Iris pigment epithelial cell (primary cell): Measurements from ENCODE around the gene TK2.
A peak's percentile ranks its signal among the peaks of the same experiment; 100 is the strongest.

Source experiments
- DNase-seq: peaks from one replicate; pipeline ENCODE4 v3.0.0-alpha.2; 2011; ENCODE audit warnings: low read depth

The TK2 gene

DNA sequence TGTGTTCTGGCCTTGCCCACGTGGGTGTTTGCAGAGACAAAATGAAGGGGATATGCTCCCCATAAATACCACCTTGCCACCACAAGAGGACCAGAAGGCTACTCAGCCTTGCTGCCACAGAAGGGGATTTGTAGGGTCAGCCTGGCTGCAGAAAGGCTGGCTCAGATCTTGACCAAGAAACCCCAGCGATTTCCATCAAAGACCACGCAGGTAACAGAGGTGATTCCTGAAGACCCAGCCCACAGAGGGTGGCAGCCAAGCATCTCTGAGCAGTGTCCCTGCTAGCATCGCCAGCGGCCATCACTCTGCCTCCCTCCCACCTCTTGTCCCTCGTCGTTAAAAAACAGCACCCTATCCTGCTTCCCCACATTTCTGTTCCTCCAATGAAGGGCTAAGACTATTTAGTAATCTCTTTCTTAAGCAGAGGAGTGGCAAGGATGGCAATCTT lies 68.0 kb downstream of the TK2 start:
- no peak for DNase-seq

DNA sequence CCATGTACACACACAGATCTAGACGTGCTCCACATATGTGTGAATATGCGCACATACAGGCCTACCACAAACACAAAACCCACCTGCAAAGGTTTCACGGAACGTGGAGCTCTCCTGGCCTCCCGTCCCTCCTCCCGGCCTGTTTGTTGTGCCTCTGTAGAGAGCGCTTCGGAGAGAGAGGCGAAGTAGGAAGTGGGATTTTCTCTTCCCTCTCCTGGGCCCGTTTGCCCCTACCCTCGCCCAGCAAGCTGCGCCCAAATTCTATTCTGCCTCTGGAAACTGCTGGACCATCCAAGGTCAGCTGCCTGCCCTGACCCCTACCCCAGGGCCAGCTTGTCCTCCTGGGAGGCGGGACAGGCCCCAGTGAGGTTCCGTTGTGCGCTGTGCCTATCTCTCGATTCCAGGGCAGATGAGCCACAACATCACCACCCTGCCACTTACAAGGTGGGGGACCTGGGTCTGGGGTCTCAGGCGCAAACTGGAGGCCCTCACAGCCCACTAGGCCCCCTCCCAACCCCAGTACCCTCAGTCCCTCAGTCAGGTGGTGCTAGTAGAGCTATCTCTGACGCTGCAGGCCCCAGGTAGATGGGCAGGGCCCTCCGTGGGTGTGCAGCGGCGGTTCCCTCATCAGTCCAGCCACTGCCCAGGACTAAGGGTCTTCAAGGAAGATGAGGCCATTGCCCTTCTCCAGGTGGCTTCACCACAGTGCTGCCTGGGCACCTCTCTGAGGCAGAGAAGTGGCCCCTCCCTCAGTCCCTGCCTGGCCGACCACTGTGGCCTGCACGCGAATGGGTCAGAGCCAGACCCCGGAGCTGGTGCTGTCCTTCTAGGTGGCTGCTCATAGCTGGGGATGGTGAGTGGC lies 68.6 kb downstream of the TK2 start:
- DNase-seq: no peak

DNA sequence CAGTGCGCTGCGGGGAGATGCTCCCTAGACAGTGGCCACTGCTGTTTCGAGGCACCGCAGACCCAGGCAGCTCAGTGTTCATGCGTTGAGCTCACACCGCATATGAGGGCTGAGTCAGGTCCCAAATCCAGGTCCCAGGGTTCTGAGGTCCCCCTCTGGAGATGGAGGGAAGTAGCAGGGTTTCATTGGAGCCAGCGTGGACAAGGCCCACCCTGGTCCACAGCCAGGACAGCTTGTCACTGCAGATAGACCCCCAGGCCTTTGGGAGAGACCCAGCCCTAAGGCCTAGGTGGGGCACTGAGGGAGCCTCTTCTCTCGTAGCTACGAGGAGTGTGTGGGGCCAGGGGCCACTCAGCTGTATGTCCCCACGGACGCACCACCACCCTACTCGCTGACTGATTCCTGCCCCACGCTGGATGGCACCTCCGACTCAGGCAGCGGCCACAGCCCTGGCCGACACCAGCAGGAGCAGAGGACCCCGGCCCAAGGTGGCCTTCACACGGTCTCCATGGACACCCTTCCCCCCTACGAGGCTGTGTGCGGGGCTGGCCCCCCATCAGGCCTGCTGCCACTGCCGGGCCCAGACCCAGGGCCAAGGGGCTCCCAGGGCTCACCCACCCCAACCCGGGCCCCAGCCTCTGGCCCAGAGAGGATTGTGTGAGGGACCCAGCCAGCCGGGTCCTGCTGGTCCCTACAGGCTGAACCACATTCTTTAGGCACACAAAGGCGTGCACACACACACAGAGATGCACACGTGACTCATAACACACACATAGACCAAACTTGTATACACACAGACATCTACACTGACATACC lies 69.4 kb downstream of the TK2 start:
- no peak for DNase-seq

DNA sequence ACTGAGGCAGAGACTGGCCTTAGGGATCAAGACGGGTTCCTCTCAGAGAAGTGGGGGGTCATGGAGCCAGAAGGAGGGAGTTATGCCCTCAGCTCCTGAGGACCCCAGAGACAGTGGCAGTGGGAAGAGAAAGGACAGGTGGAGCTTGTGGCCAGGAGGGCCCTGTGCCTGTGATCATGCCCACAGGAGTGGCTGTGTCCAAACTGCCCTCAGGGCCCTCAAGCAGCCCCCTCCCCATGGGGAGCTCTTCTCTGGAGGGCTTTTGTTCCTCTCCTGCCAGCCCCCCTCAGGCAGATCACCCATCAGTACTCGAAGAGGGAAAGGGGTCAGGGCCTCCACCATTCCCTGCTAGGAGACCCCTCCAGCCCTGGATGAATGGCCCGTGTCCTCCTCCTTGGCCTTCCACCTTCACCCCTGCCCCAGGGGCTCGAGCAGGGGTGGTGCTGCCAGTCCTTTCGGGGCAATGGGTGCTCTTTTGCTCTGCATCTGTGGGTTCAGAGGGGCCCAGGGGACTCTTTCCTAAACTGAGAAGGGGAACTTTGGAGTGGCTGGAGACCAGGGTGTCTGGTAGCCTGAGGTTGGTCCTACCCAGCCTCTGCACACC lies 70.2 kb downstream of the TK2 start:
- no peak for DNase-seq

DNA sequence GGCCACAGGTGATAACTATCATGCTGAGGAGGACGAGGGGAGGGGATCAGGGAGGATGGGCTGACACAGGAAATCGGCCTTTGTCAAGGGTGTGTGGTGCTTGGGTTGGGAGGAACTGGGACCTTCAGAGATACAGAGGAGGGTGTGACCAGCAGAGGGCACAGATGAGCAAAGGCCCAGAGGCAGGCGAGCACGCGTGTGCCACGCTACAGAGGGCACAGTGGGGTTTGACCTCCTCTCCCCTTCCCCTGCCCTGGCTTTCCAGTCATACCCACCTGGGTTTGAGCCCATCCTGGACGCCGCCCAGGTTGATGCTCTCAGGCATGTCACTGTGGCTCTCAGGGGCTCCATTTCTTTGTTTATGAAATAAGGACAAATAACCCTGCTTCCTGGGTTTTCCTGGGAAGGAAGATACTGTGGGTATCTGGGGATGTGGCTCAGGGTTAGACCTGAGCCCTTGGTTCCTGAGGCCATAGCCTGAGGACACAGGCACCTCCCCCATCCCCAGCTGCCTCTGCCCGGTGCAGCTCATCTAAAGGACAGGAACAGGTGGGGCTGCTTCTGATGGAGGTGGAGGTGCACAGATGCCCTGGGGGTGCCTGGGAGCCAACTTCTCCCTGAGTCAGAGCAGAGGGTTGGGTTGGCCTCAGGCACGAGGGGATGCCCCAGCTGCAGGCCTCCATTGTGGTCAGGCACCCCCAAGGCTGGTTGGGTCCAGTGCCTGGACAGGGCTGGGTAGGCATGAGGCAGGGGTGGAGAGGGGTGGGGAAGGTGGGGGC lies 71.0 kb downstream of the TK2 start:
- peak; percentile 50 for DNase-seq

DNA sequence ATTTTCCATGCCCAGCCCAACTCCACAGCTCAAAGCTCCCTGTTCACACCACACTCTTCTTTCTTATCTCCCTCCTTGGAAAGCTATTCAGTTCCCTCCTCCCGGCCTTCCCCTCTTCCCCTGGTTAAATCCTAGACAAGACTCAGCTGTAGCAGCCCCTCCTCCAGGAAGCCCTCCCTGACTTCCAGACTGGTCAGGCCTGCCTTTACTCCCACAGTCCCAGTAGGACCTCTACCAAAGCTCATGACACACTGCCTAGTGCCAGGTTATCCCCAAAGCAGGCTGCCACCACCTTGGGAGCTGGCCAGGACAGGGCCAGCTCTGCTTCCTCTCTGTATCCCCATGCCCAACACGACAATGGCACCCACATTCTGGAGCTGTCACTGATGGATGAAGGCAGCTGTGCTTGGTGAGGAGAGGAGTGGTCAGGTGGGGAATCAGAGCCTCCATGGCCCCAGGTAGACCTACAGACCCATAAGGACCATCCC lies 72.8 kb downstream of the TK2 start:
- DNase-seq: no peak

DNA sequence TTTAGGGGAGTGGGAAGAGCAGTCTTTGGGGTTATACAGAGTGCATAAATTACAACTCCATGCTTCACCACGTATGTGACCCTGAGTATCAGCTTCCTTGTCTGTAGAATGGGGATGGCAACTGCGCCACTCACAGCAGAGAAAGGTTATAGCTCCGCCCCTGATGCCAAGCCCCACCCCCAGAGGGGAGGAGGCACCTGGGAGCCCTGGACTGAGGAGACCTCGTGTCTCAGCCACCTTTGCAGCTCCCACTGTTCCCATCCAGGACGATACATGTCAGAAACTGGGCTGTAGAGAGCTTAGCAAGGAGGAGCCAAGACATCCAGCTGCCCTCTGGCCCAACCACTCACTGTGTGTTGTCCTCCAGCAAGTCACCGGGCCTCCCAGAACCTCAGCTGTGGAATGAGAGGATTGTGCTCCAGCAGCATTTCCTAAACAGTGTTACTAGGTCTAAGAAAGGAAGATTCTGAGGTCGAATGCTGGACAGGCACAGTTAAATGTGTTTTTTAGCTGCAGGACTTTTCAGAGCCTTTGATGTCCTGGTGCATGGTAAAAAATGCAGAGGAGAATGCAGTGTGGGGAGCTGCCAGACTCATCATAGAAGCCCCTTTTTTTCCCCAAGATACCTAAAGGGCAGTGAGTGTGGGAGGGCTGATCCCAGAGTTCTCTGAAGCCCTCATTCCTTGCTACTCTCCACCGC lies 73.4 kb downstream of the TK2 start:
- no peak for DNase-seq

DNA sequence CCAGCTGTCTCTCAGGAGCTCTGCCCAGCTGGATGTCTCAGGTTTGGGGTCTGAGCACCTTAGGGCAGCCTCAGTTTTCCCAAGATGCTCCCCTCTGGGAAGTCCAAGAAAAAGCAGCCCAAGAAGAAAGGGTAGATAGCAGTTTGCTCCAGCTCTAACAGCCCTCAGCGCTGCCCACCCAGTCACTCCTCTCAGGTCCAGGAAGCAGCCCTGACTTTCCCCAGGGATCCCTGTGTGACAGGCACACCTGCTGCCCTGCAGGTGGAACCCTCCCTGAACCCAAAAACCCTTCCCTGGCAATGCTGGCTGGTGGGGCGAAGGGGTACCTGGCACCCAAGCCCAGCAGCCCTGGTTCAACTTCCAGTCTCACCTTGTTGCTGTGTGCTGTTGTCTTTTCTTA lies 74.7 kb downstream of the TK2 start:
- no peak for DNase-seq

DNA sequence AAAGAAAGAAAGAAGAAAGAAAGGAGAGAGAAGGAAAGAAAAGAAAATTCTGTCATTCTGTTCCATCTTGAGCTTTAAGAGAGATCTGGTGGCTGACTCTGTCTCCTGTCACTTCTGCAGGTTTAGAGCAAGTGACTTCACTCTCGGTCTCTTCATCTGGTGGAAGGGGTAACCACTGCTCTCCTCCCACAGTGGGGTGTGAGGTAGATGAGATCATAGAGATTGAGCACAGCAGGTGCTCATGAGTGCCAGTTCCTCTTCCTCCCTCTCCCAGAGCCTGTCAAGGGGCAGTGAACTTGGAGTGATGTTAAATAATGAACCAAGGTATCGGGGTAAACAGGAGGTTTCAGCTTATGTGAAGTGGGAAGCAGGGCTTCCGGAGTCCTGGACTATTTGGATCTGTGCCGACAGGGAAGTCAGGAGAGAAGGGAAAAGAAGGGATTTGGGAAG lies 75.1 kb downstream of the TK2 start:
- DNase-seq: no peak

DNA sequence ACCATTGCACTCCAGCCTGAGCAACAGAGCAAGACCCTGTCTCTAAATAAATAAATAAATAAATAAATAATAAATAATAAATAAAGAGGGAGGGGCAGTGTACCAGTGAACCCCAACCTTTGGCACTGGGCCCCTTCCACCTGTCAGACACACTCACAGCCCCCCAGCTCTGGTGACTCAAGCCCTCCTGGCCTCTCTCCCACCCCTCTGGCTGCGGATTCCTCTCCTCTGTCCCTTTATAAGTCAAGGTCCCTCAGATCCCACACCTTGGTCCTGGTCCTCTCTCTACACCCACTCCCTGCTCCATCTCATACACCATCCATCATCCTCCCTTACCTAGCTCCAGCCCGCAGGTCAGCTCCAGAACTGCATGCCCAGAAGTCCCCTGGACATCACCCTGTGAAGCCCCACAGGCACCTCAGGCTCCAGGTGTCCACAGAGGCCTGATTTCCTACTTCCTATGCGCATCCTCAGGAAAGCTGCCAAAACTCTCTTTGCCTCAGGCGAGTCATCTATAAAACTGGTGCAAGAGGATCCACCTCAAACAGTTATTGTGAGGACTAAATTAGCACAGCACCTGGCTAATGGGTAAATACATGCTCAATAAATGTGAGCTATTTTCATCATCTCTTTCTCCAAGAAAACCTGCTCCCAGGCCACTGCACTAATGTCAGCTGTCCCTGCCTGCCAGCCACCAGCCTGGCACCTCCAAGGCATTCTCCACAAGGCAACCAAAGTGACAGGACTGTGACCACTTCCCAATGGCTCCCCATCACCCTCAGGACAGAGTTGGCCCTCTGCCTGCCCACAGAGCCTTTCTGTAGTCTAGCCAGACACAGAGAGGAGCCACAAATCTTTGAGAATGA lies 76.0 kb downstream of the TK2 start:
- DNase-seq: no peak

DNA sequence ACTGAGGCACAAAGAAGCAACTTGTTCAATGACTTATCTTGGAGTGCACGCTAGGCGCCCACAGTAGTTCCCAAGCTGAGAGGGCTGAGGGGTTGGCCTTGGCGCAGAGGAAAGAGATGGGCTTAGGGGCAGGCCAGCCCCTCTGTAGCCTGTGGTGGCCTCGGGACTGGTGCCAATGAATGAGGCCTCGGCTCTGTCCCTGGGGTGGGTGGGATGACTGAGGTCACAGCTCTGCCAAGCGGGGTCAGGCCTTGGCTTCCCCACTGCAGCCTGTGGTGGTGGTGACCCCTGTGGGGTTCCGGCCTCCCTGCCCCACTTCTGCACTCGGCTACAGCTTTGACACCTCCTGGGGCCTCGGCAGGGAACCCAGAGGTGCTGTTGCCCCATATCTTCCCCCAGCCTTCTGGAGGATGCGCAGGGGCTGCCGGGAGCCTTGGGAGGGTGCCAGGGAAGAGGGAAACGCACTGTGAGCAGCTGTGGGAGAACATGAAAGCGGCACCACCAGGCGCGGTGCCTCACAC lies 76.8 kb downstream of the TK2 start:
- no peak for DNase-seq

DNA sequence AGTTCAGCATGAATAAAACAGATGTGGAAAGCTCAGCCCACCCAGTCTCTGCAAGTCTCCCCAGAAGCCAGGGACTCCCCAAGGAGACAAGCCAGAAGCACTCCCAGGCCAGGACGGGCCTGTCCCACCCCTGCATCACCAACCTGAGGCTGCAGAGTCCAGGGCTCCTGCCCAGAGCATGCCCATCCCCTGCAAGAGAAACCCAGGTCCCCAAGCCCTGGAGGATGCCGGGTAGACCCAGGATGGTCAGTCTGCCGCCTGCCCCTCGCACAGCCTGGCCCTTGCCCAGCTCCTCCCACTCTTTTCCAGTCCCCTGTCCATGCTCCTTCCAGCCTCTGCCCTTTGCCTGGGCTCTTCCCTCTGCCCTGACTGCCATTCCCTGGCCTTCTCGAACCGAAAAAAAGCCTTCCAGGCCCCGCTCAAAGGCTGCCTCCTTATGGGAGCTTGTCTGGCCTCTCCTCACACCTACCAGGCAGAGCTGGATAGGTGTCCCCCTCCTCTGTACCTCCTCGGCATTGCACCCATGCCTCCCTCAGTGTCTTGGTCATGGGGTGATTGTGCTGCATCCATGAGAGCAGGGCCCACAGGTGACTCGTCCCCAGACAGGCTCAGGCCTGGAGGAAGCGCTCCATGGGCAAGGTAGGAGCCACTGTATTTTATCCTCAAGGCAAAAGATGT lies 78.1 kb downstream of the TK2 start:
- no peak for DNase-seq

DNA sequence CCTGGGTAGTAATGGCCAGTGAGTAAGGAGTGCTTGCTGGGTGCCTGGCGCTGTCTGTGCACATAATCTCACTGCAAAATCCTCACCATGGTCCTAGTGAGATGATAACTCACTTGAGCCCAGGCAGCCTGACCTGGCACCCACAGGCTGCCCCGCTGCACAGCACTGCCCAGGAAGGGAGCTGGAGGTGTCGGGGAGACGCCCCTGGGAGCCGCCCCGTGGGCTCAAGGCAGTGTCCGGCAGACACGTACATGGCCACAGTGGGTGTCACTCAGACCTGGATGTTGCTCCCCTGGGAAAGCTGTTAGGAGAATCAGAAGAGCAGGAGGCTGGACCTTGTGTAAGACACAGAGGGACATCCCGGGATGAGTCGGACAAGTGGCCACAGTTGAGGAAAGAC lies 78.7 kb downstream of the TK2 start:
- no peak for DNase-seq

DNA sequence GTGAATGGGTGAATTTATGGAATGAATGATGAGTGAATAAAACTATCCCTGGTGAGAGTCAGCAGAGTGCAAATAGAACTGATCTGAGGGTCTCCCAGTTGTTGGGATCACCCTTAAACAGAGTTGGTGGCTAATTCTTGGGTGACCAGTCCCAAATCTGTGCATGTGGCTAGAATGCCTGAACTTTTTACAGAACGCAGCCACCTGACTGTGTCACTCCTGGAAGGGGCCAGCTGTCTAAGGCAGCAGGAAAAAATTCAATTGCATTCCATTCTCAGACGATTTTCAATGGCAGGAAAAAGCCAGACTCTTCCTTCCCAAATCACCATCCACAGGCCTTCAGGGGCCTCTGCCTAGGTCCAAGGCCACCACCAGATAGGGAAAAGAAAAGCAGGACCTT lies 79.4 kb downstream of the TK2 start:
- DNase-seq: no peak

DNA sequence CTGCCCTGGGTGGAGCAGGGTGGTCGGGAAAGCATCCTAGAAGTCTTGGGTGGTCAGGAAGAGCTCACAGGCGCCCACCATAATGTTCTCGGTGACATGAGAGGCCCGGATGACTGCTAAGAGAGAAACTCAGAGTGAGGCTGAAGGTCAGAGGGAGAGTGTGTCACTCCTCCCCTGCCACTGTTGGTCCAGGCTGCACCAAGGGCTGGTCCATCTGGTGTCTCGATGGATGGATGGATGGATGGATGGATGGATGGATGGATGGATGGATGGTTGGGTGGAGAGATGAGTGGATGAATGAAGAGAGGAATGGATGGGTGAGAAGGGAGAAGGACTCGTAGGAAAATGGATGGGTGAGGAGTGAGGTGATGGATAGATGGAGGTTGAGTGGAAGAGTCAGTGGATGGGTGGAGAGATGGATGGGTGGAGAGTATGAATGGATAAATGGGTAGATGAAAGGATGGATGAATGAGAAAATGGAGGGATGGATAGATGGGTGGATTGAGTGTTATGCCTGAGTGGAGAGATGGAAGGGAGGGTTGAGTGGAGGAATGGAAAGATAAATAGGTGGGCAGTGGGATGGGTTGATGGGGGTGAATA lies 79.9 kb downstream of the TK2 start:
- no peak for DNase-seq

DNA sequence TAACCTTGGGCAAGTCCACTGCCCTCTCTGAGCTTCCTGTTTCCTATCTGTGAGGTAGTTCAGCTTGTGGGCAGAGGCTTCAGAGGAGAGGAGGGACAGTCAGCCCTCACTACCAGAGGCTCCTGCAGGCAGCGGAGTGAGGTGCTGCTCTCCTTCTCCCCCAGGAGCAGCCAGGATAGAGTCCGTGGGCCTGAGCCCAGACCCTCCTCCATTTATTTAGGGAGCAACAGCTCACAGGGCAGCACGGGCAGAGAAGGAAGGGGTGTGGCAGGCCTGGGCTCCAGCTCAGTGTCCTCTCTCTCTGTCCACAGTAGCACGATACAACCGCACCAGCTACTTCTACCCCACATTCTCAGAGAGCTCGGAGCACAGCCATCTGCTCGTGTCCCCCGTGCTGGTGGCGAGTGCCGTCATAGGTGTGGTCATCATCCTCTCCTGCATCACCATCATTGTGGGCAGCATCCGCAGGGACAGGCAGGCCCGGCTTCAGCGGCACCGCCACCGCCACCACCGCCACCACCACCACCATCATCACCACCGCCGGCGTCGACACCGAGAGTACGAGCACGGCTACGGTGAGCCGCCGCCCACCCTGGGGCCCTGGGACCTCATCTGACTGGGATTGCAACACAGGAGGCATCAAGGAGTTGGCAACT lies 80.5 kb downstream of the TK2 start:
- no peak for DNase-seq

DNA sequence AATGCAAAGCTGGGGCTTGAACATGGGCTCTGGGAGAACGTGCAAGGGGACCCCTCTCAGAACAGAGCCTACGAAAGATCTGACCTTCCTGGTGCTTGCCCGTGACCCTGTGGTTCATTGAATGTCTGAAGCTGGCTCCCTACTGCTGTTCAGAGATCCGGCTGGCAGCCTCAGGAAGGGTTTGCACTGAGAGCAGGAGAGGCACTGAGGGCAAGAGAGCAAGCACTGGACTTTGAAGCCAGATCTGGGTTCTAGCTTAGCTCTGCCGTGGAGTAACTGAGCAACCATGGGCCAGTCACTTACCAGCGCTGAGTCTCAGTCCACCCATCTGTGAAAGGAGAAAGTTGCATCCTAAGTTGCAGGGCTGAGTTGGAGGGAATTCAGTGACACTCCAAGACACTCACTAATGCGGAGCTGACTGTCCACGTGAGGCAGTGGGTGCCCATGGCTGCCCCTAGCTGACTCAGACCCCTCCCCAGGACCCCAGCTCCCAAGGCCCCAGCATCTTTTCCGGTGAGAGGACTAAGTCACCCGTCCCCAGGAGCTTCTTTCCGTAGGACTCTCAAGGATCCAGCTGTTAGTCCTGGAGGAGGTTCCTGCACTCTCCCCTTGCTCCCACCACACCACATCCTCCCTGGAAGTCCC lies 81.5 kb downstream of the TK2 start:
- DNase-seq: no peak

DNA sequence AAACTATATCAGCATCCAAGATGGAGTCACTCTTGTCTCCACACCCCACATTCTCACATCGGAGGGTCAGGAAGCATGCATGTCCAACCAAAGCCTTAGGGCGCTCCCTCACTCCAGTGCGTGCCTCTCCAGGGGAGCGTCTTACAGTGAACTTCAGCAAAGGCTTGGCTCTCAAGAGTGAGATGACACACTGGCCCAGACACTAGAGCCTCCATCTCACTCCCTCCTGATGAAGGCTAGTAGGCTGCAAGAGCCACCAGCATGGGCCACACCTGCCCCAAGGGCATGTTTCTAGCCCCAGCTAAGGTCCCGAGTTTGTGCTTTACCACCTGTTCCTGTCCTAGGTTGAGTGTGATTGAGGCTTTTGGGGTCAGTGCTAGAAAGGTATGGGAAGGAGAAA lies 82.3 kb downstream of the TK2 start:
- DNase-seq: no peak
